Mesenchymal stem cell (in vitro differentiated cells and primary cell): ENCODE measurements around the gene FTCD.
A peak's percentile ranks its signal among the peaks of the same experiment; 100 is the strongest.
"Not testable (repeated sequence)": the region's sequence is repeated elsewhere in the genome, so short reads cannot be mapped to it uniquely, and the experiment has no call there.

Experiments
- DNase-seq: peaks from one replicate; pipeline ENCODE4 v3.0.0-alpha.2; 2013
- H2AFZ ChIP-seq: one replicate; pipeline ENCODE4 v1.6.1; 2013; ENCODE audit warnings: low read depth, mild to moderate bottlenecking, control low read depth, inconsistent platforms, low read length, moderate library complexity
- H2AK5ac ChIP-seq: 2 replicates; pipeline ENCODE4 v1.6.1; 2013; ENCODE audit warnings: low read length, moderate library complexity, mild to moderate bottlenecking, inconsistent platforms; ENCODE audit not compliant: severe bottlenecking
- H2BK120ac ChIP-seq: one replicate; pipeline ENCODE4 v1.6.1; 2013; ENCODE audit warnings: low read depth, mild to moderate bottlenecking, inconsistent platforms, low read length, moderate library complexity
- H2BK12ac ChIP-seq, 2 experiments: one replicate each; pipeline ENCODE4 v1.6.1; 2013; ENCODE audit warnings: inconsistent platforms in 2 of 2, low read length in 2 of 2, mild to moderate bottlenecking in 2 of 2, moderate library complexity in 2 of 2, control low read depth in 1 of 2
- H2BK15ac ChIP-seq: one replicate; pipeline ENCODE4 v1.6.1; 2013; ENCODE audit warnings: mild to moderate bottlenecking, low read depth, inconsistent platforms; ENCODE audit not compliant: poor library complexity, severe bottlenecking
- H2BK5ac ChIP-seq: 2 replicates; pipeline ENCODE4 v1.6.1; 2013; ENCODE audit warnings: low read depth, mild to moderate bottlenecking, low read length, control low read depth, inconsistent platforms; ENCODE audit not compliant: poor library complexity, severe bottlenecking
- H3K14ac ChIP-seq, 2 experiments: one replicate each; pipeline ENCODE4 v1.6.1; 2013; ENCODE audit warnings: inconsistent platforms in 2 of 2, low read length in 2 of 2, control low read depth in 1 of 2, mild to moderate bottlenecking in 1 of 2, moderate library complexity in 1 of 2
- H3K18ac ChIP-seq, 2 experiments: one replicate each; pipeline ENCODE4 v1.6.1; 2013; ENCODE audit warnings: inconsistent platforms in 2 of 2, low read length in 2 of 2, control low read depth in 1 of 2, low read depth in 1 of 2, mild to moderate bottlenecking in 1 of 2
- H3K23ac ChIP-seq, 2 experiments: one replicate each; pipeline ENCODE4 v1.6.1; 2013; ENCODE audit warnings: inconsistent platforms in 2 of 2, low read length in 2 of 2, mild to moderate bottlenecking in 2 of 2, moderate library complexity in 2 of 2, control low read depth in 1 of 2
- H3K27ac ChIP-seq: 2 replicates; pipeline ENCODE4 v1.5.1; 2013; ENCODE audit warnings: mild to moderate bottlenecking, moderate library complexity, low read length, control low read depth, inconsistent platforms; ENCODE audit not compliant: poor library complexity, severe bottlenecking
- H3K27me3 ChIP-seq, 2 experiments: 2 replicates each; pipeline versions ENCODE4 v1.6.1 to v1.7.0; 2013; ENCODE audit warnings: low read length in 2 of 2, mild to moderate bottlenecking in 2 of 2, moderate library complexity in 2 of 2, control low read depth in 1 of 2, inconsistent platforms in 1 of 2; ENCODE audit not compliant: control insufficient read depth in 1 of 2, insufficient read depth in 1 of 2
- H3K36me3 ChIP-seq, 2 experiments: 2 replicates each; pipeline versions ENCODE4 v1.6.1 to v1.7.0; 2013; ENCODE audit warnings: low read length in 2 of 2, control low read depth in 1 of 2, inconsistent platforms in 1 of 2, low read depth in 1 of 2, mild to moderate bottlenecking in 1 of 2; ENCODE audit not compliant: insufficient read depth in 2 of 2, control insufficient read depth in 1 of 2
- H3K4ac ChIP-seq, 2 experiments: one replicate each; pipeline ENCODE4 v1.6.1; 2013; ENCODE audit warnings: inconsistent platforms in 2 of 2, low read length in 2 of 2, mild to moderate bottlenecking in 2 of 2, moderate library complexity in 2 of 2, control low read depth in 1 of 2, low read depth in 1 of 2
- H3K4me1 ChIP-seq: 2 replicates; pipeline ENCODE4 v1.6.1; 2013; ENCODE audit warnings: low read depth, low read length, control low read depth; ENCODE audit not compliant: control insufficient read depth, insufficient read depth
- H3K4me2 ChIP-seq: 2 replicates; pipeline ENCODE4 v1.6.1; 2013; ENCODE audit warnings: low read length, mild to moderate bottlenecking, inconsistent platforms; ENCODE audit not compliant: poor library complexity, severe bottlenecking
- H3K4me3 ChIP-seq, 2 experiments: 2 replicates each; pipeline versions ENCODE4 v1.5.1 to v1.7.0; 2013; ENCODE audit warnings: low read length in 2 of 2, mild to moderate bottlenecking in 2 of 2, control low read depth in 1 of 2, low read depth in 1 of 2; ENCODE audit not compliant: insufficient read depth in 1 of 2
- H3K79me1 ChIP-seq: replicated peaks from 2 replicates; pipeline ENCODE4 v1.6.1; 2013; ENCODE audit warnings: mild to moderate bottlenecking, control low read depth, low read length, inconsistent platforms; ENCODE audit not compliant: poor library complexity, severe bottlenecking
- H3K9ac ChIP-seq: 2 replicates; pipeline ENCODE4 v1.7.0; 2013; ENCODE audit warnings: mild to moderate bottlenecking, low read length, moderate library complexity
- H3K9me3 ChIP-seq: 2 replicates; pipeline ENCODE4 v1.7.0; 2013; ENCODE audit warnings: mild to moderate bottlenecking, low read length; ENCODE audit not compliant: control insufficient read depth
- H4K8ac ChIP-seq: one replicate; pipeline ENCODE4 v1.6.1; 2013; ENCODE audit warnings: inconsistent platforms, mild to moderate bottlenecking, low read length, moderate library complexity
- H4K91ac ChIP-seq: one replicate; pipeline ENCODE4 v1.6.1; 2013; ENCODE audit warnings: mild to moderate bottlenecking, low read length, inconsistent platforms
- WGBS: methylation state at CpG from one replicate; pipeline ENCODE4 v1.1.7; 2013; ENCODE audit warnings: mixed read lengths; 5-methylcytosine and 5-hydroxymethylcytosine counted together

The FTCD gene

DNA sequence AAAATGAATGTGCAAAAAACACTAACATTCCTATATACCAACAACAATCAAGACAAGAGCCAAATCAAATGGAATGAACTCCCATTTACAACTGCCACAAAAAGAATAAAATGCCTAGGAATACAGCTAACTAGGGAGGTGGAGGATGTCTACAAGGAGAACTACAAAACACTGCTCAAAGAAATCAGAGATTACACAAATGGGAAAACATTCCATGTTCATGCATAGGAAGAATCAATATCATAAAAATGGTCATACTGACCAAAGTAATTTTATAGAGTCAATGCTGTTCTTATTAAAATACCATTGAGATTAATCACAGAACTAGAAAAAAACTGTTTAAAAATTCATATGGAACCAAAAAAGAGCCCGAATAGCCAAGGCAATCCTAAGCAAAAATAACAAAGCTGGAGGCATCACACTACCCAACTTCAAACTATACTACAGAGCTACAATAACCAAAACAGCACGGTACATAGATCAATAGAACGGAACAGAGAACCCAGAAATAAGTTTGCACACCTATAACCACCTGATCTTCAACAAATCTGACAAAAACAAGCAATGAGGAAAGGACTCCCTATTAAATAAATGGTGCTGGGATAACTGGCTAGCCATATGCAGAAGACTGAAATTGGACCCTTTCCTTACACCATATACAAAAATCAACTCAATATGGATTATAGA lies 21.2 kb upstream of the FTCD start:
- not testable (repeated sequence) for H3K23ac ChIP-seq, H2AK5ac ChIP-seq, H2BK120ac ChIP-seq, H3K14ac ChIP-seq, H3K18ac ChIP-seq, H4K8ac ChIP-seq, H2AFZ ChIP-seq, H3K4me3 ChIP-seq, H2BK15ac ChIP-seq, H2BK12ac ChIP-seq, H3K9ac ChIP-seq, H3K4me1 ChIP-seq, H3K27me3 ChIP-seq, H3K4me2 ChIP-seq, H2BK5ac ChIP-seq, H3K4ac ChIP-seq, H3K27ac ChIP-seq, H4K91ac ChIP-seq, DNase-seq
- H3K9me3 ChIP-seq = peaks cover 22% of the 10 kb centered on the region
- WGBS = 87% methylated on average over 3 of the region's 3 CpGs
- H3K79me1 ChIP-seq = peaks cover 25% of the 10 kb centered on the region
- H3K36me3 ChIP-seq = peaks cover 0 to 30% of the 10 kb centered on the region in 2 experiments

GRCh38 chr21:46173573-46173972 lies 18.2 kb upstream of the FTCD start:
- peaks cover 21% of the 10 kb centered on the region for H3K79me1 ChIP-seq
- no peak overlapping the region for H2AFZ ChIP-seq
- H2BK5ac ChIP-seq = no peak overlapping the region
- no peak overlapping the region for H3K18ac ChIP-seq
- H3K4me3 ChIP-seq = no peak overlapping the region
- no peak overlapping the region for H2BK120ac ChIP-seq
- no peak overlapping the region for H3K27ac ChIP-seq
- peaks cover 22% of the 10 kb centered on the region for H3K9me3 ChIP-seq
- no peaks in the 10 kb centered on the region for H3K4me1 ChIP-seq
- H3K36me3 ChIP-seq = peaks cover 0 to 10% of the 10 kb centered on the region in 2 experiments
- no peak overlapping the region for H3K4me2 ChIP-seq
- no peak overlapping the region for H4K91ac ChIP-seq
- no peak overlapping the region for H2AK5ac ChIP-seq
- WGBS = 92% methylated on average over 1 of the region's 1 CpG
- H3K4ac ChIP-seq = no peak overlapping the region
- no peak overlapping the region for H2BK15ac ChIP-seq
- no peak overlapping the region for H3K14ac ChIP-seq
- DNase-seq = no peak
- no peak overlapping the region for H2BK12ac ChIP-seq
- no peaks in the 10 kb centered on the region for H3K27me3 ChIP-seq
- H3K9ac ChIP-seq = no peak overlapping the region
- no peak overlapping the region for H4K8ac ChIP-seq
- H3K23ac ChIP-seq = no peak overlapping the region

- Histone ChIP-seq H3K27ac (no peak overlapping the region), H2AFZ (no peak overlapping the region), H2BK15ac (no peak overlapping the region), H2BK12ac (no peak overlapping the region), H2BK5ac (no peak overlapping the region), H4K8ac (no peak overlapping the region), H3K79me1 (peaks cover 21% of the 10 kb centered on the region), H3K4me2 (no peak overlapping the region), H3K9ac (no peak overlapping the region), H3K27me3 (no peaks in the 10 kb centered on the region), H3K4ac (no peak overlapping the region), H4K91ac (peak overlapping the region; percentile 7), H3K23ac (no peak overlapping the region), H3K14ac (no peak overlapping the region), H3K18ac (no peak overlapping the region), H3K4me1 (no peaks in the 10 kb centered on the region), H2BK120ac (no peak overlapping the region), H3K9me3 (peaks cover 22% of the 10 kb centered on the region), H3K4me3 (no peak overlapping the region), H3K36me3 (peaks cover 0 to 15% of the 10 kb centered on the region in 2 experiments), H2AK5ac (no peak overlapping the region)
- DNase-seq = no peak
- 87% methylated on average over 6 of the region's 6 CpGs for WGBS
Measured at GRCh38 chr21:46172863-46173528, 17.6 kb upstream of the FTCD start.

DNA sequence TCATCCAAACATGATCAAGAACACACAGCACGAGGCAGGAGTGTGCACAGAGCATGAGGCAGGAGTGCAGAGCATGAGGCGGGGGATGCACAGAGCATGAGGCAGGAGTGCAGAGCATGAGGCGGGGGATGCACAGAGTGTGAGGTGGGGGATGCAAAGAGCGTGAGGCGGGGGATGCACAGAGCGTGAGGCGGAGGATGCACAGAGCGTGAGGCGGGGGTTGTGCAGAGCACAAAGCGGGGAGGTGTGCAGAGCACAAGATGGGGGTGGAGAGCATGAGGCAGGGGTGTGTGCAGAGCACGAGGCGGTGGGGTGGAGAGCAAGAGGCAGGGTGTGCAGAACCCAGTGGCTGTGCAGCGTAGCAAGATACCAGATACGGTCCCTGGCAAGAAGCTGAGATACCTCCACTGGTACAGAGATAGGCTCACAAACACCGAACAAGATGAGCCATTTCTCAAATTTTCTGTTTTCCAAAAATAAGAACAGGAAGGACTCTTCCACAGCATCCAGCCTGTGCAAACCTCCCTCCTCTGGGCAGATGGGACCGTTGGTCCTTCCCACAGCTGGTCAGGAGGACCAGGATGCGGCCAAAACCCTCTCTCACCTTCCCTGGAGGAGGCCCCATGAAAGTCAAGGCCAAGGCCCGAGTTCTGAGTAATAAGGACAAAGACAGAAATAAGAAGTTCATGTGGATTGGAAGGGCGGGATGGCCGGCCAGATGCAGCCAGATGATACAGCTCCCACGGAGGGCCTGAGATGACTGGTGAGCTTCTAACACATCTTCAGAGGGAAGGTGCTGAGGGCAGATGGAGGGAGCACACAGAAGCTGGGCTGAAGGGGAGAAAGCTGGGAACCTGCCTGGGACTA lies 16.9 kb upstream of the FTCD start:
- Histone ChIP-seq H4K8ac (no peak overlapping the region), H3K14ac (peak overlapping the region in 1 of 2 experiments; percentile 73), H3K36me3 (peaks cover 0 to 16% of the 10 kb centered on the region in 2 experiments), H2AK5ac (no peak overlapping the region), H2BK12ac (no peak overlapping the region), H3K4ac (no peak overlapping the region), H3K79me1 (peaks cover 21% of the 10 kb centered on the region), H2BK120ac (no peak overlapping the region), H2AFZ (no peak overlapping the region), H3K4me2 (no peak overlapping the region), H3K9ac (no peak overlapping the region), H3K27ac (no peak overlapping the region), H2BK5ac (no peak overlapping the region), H3K4me3 (no peak overlapping the region), H3K18ac (no peak overlapping the region), H3K4me1 (no peaks in the 10 kb centered on the region), H3K27me3 (no peaks in the 10 kb centered on the region), H3K9me3 (peaks cover 18% of the 10 kb centered on the region), H4K91ac (peak overlapping the region; percentile 7), H2BK15ac (no peak overlapping the region), H3K23ac (no peak overlapping the region)
- DNase-seq = no peak
- WGBS = 86% methylated on average over 21 of the region's 21 CpGs
